ENCODE results near the gene ARIH2. TPM values are rescaled to one million over a fixed set of nuclear protein-coding genes. Genes with fewer than 3 reads are reported as not detected.

Gene ARIH2
- total and polyA plus RNA-seq, 9 of the 15 experiments (the other 6 are each of a cell fraction or from before 2014, with no cell fraction given), result 27.0 to 120 (median 108) TPM

DNA sequence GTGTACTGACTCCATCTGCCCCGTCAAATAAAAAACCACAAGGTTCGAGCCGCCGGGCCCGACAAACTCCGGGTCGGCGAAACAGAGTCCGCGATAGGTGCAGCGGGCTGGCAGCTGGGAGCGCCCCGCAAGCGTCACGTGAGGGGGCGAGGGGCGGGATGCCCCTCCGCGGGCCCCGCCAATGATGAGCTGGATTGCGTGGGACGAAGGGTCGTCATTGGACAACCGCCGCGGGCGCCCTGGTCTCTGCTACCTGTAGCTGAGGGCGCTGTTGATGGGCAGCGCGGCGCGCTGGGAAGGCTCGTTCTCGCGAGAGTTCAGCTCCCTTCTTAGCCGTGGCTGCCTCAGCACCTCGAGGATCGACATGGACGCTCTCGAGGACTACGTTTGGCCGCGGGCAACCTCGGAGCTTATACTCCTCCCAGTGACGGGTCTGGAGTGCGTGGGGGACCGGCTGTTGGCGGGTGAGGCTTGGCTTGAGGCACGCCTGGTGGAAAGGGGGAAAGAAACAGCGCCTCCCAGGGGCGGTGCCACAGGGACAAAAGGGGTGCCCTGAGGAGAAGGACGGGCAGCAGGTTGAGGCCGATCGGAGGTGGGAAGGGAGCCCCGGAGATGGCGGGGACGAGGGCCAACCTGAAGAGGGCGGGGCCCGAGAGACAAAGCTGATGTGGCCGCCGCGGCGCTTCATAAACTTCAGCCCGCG is 88.6 kb downstream of the ARIH2 start, which contains the start of gene WDR6 (continued):
- TF ChIP-seq ZNF511 (CRISPR knock-in tag; IDR thresholded peaks at IDR 0.05) (peak; percentile 65; the same call in 1 of the 2 replicates), TCFL5 (CRISPR knock-in tag; conservative IDR thresholded peaks at IDR 0.05) (no peak), BRF1 (IDR thresholded peaks at IDR 0.05; ENCODE audit: borderline replicate concordance, extremely low read depth, insufficient read length) (no peak), TBP (optimal IDR thresholded peaks at IDR 0.05; ENCODE audit: low read depth, low read length) (peak; percentile 67), RBFOX2 (IDR thresholded peaks at IDR 0.05; ENCODE audit: low read depth, low read length) (peak; percentile 97), ETV6 (IDR thresholded peaks at IDR 0.05; ENCODE audit: borderline replicate concordance in 1 of 2, low read depth in 2 of 2, low read length in 1 of 2) (no peak), ETV6 (CRISPR knock-in tag; IDR thresholded peaks at IDR 0.05; ENCODE audit: borderline replicate concordance) (no peak), CREM (IDR thresholded peaks at IDR 0.05; ENCODE audit: low read depth) (peak; percentile 63; the same call in 1 of the 2 replicates), NR0B1 (IDR thresholded peaks at IDR 0.05; ENCODE audit: partially characterized antibody) (no peak), PHF8 (IDR thresholded peaks at IDR 0.05; ENCODE audit: borderline replicate concordance, low read length) (peak; percentile 88), SMAD3 (CRISPR knock-in tag; conservative IDR thresholded peaks at IDR 0.05) (no peak), RBM25 (IDR thresholded peaks at IDR 0.05; ENCODE audit: low read depth, low read length, severe bottlenecking) (peak; percentile 97), XRCC5 (IDR thresholded peaks at IDR 0.05; ENCODE audit: low read depth, low read length) (peak; percentile 64), STAT6 (CRISPR knock-in tag; IDR thresholded peaks at IDR 0.05) (no peak), RHOXF2B (CRISPR knock-in tag; conservative IDR thresholded peaks at IDR 0.05) (0 out of 2 replicates have a peak, but pooled peaks have one; percentile 31), ZKSCAN3 (CRISPR knock-in tag; IDR thresholded peaks at IDR 0.05) (no peak), MECOM (CRISPR knock-in tag; IDR thresholded peaks at IDR 0.05) (0 out of 2 replicates have a peak, but pooled peaks have one; percentile 17), HIVEP1 (CRISPR knock-in tag; IDR thresholded peaks at IDR 0.05) (no peak), NR3C1 (CRISPR knock-in tag; IDR thresholded peaks at IDR 0.05) (no peak), NFRKB (IDR thresholded peaks at IDR 0.05; ENCODE audit: low read depth) (peak; percentile 93), E2F3 (CRISPR knock-in tag; IDR thresholded peaks at IDR 0.05) (0 out of 2 replicates have a peak, but pooled peaks have one; percentile 3)
- TF ChIP-seq, protein P1, sequence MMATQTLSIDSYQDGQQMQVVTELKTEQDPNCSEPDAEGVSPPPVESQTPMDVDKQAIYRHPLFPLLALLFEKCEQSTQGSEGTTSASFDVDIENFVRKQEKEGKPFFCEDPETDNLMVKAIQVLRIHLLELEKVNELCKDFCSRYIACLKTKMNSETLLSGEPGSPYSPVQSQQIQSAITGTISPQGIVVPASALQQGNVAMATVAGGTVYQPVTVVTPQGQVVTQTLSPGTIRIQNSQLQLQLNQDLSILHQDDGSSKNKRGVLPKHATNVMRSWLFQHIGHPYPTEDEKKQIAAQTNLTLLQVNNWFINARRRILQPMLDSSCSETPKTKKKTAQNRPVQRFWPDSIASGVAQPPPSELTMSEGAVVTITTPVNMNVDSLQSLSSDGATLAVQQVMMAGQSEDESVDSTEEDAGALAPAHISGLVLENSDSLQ (IDR thresholded peaks at IDR 0.05), result peak; percentile 96
